Measurements from ENCODE around the gene AMPH.

DNA sequence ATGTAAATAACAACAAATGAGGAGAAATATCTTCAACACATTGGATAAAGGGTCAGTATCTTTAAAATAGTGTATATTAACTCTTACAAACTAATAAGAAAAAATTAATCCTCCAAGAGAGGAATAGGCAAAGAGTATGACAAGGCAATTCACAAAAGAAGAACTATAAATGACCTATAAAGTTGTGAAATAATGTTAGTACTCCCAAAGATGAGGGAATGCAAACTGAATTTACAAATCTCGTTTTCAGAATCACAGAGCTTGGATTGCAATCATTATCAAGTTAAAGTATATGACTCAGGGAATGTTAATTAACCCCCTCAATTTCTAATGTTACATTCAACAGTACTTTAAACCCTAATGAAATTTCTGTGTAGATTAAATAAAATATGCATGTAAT lies 270.4 kb downstream of the AMPH start:
- TF ChIP-seq POU2F2 (IDR thresholded peaks at IDR 0.05; ENCODE audit: low read depth, low read length) (no peak), POLR2A (IDR thresholded peaks at IDR 0.05; ENCODE audit: low read depth, low read length) (no peak), SPI1 (IDR thresholded peaks at IDR 0.05; ENCODE audit: low read depth, low read length) (no peak), TAF1 (IDR thresholded peaks at IDR 0.05; ENCODE audit: low read depth, low read length) (no peak), PAX5 (IDR thresholded peaks at IDR 0.05; ENCODE audit: insufficient read depth, low read length, severe bottlenecking) (no peak)

Data from GM12891 (cell line).